Keratinocyte (primary cell): ENCODE results near the gene CPNE4. TPM values are rescaled to one million over a fixed set of nuclear protein-coding genes. Genes with fewer than 3 reads are reported as not detected.

ENCODE experiments used
- DNase-seq: peaks from one replicate; pipeline ENCODE4 v3.0.0-alpha.2; 2011; ENCODE audit warnings: low read depth, missing footprints, low spot score
- FAIRE-seq: peaks from 2 replicates; lab custom pipeline; 2011; peaks lifted over from hg19 to GRCh38; lab: Jason Lieb, UNC
- H2AFZ ChIP-seq: 2 replicates; pipeline ENCODE4 v1.6.0; 2012; ENCODE audit warnings: low read length, control low read depth, inconsistent platforms; ENCODE audit not compliant: control insufficient read depth
- H3K27ac ChIP-seq: 2 replicates; pipeline ENCODE4 v1.5.1; 2011; ENCODE audit warnings: low read length; ENCODE audit not compliant: control insufficient read depth, insufficient read depth
- H3K27me3 ChIP-seq: 3 replicates; pipeline ENCODE4 v1.6.0; 2011; ENCODE audit warnings: low read length; ENCODE audit not compliant: control insufficient read depth, insufficient read depth; ENCODE audit errors: extremely low read depth
- H3K36me3 ChIP-seq, 2 experiments: 2 replicates in 1 of 2; 3 replicates in 1 of 2; pipeline ENCODE4 v1.5.1; 2011; ENCODE audit warnings: low read length in 2 of 2, mild to moderate bottlenecking in 1 of 2; ENCODE audit not compliant: control insufficient read depth in 2 of 2, insufficient read depth in 2 of 2; ENCODE audit errors: extremely low read depth in 1 of 2
- H3K4me1 ChIP-seq: 3 replicates; pipeline ENCODE4 v1.5.1; 2011; ENCODE audit warnings: low read length; ENCODE audit not compliant: control insufficient read depth, insufficient read depth; ENCODE audit errors: extremely low read depth
- H3K4me2 ChIP-seq: 3 replicates; pipeline ENCODE4 v1.6.0; 2011; ENCODE audit warnings: low read depth, low read length; ENCODE audit not compliant: control insufficient read depth, insufficient read depth; ENCODE audit errors: extremely low read depth
- H3K4me3 ChIP-seq, 3 experiments: fragments of 200-600 bp in 1 of 3; sonication (generic) in 1 of 3; 2 replicates in 2 of 3; 3 replicates in 1 of 3; pipeline ENCODE4 v1.5.1; 2011 to 2016; ENCODE audit warnings: low read length in 3 of 3, mild to moderate bottlenecking in 3 of 3, control low read depth in 2 of 3, inconsistent platforms in 1 of 3, low read depth in 1 of 3, mixed read lengths in 1 of 3, mixed run types in 1 of 3, moderate library complexity in 1 of 3; ENCODE audit not compliant: control insufficient read depth in 2 of 3, insufficient read depth in 2 of 3; ENCODE audit errors: extremely low read depth in 1 of 3
- H3K79me2 ChIP-seq: 2 replicates; pipeline ENCODE4 v1.6.0; 2012; ENCODE audit warnings: low read length; ENCODE audit not compliant: control insufficient read depth, insufficient read depth
- H3K9ac ChIP-seq: 3 replicates; pipeline ENCODE4 v1.6.0; 2011; ENCODE audit warnings: low read length; ENCODE audit not compliant: control insufficient read depth, insufficient read depth; ENCODE audit errors: extremely low read depth
- H3K9me1 ChIP-seq: 3 replicates; pipeline ENCODE4 v1.6.0; 2011; ENCODE audit warnings: low read length; ENCODE audit not compliant: control insufficient read depth, insufficient read depth; ENCODE audit errors: extremely low read depth
- H3K9me3 ChIP-seq: 2 replicates; pipeline ENCODE4 v1.5.1; 2012; ENCODE audit warnings: low read depth, low read length; ENCODE audit not compliant: control insufficient read depth
- H4K20me1 ChIP-seq: 3 replicates; pipeline ENCODE4 v1.6.0; 2011; ENCODE audit warnings: low read length; ENCODE audit not compliant: control insufficient read depth, insufficient read depth; ENCODE audit errors: extremely low read depth
- EZH2 ChIP-seq: IDR thresholded peaks from one replicate; pipeline ENCODE4 v1.6.1; 2012; ENCODE audit warnings: inconsistent platforms, mild to moderate bottlenecking, low read length, moderate library complexity
- dilution Hi-C: fragments of 300-500 bp; cut with MboI; formaldehyde crosslinking; loops from one replicate; pipeline ENCODE4 v1.7.0; 2020; ENCODE audit warnings: low sequenced_read_pairs; ENCODE audit not compliant: extremely low pct_ligation_motif_present
- polyA plus RNA-seq, 5 experiments: library from polyadenylated mRNA; depleted of rRNA in 3 of 5; stranded (reverse) in 3 of 5; stranded (forward) in 1 of 5; unstranded in 1 of 5; fragments of >200 nt; gene quantifications; 1 replicate in 1 of 5; 2 replicates in 3 of 5; 3 replicates in 1 of 5; pipeline versions ENCODE4 v1.2.1 to v1.2.3, GENCODE V29; 2011 to 2012; ENCODE audit warnings: missing spikeins in 2 of 5, low read depth in 1 of 5, low replicate concordance in 1 of 5
- TF ChIP-seq, protein P1 (sequence below), 3 experiments: IDR thresholded peaks in 1 of 3; conservative IDR thresholded peaks in 1 of 3; optimal IDR thresholded peaks in 1 of 3; 2 replicates in 2 of 3; 3 replicates in 1 of 3; pipeline versions ENCODE3 to v1.5.1; 2011; ENCODE audit warnings: low read length in 3 of 3, mild to moderate bottlenecking in 3 of 3, moderate library complexity in 2 of 3, control low read depth in 1 of 3, inconsistent platforms in 1 of 3; ENCODE audit not compliant: insufficient read depth in 2 of 3; ENCODE audit errors: extremely low read depth in 1 of 3

Gene CPNE4
- polyA plus RNA-seq, 1 donor (not counting 4 experiments of a cell fraction or from before 2014, with no cell fraction given), result 0.08 TPM

DNA sequence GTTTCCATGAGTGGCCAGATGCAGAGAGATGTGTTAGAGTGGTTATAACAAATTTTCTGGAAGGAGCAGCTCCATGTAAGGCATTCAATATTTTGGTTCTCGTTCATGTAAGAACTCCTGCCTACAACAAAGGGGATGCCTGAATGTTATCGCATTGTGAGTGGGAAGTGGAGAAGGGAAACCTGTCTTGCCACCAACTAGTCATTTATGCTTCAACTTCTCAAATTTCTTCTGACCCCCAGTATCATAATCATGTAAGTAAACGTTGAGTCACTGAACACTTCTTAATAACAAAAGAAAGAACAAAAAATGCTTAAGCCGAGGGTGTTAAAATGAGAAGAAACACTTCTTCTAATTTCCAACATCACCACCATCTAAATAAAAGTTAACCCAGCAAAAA is 470.0 kb downstream of the CPNE4 start:
- no peak overlapping the region for H2AFZ ChIP-seq
- dilution Hi-C loops, result no loop called here
- no peaks in the 10 kb centered on the region for H3K79me2 ChIP-seq
- H3K27ac ChIP-seq, result no peak overlapping the region
- no peak overlapping the region for H3K4me3 ChIP-seq
- H3K36me3 ChIP-seq, result no peaks in the 10 kb centered on the region
- no peaks in the 10 kb centered on the region for H3K4me1 ChIP-seq
- no peak overlapping the region for H3K9ac ChIP-seq
- peaks cover 15% of the 10 kb centered on the region for H3K27me3 ChIP-seq
- H3K4me2 ChIP-seq, result no peak overlapping the region
- H3K9me3 ChIP-seq, result no peaks in the 10 kb centered on the region
- TF ChIP-seq, protein P1, sequence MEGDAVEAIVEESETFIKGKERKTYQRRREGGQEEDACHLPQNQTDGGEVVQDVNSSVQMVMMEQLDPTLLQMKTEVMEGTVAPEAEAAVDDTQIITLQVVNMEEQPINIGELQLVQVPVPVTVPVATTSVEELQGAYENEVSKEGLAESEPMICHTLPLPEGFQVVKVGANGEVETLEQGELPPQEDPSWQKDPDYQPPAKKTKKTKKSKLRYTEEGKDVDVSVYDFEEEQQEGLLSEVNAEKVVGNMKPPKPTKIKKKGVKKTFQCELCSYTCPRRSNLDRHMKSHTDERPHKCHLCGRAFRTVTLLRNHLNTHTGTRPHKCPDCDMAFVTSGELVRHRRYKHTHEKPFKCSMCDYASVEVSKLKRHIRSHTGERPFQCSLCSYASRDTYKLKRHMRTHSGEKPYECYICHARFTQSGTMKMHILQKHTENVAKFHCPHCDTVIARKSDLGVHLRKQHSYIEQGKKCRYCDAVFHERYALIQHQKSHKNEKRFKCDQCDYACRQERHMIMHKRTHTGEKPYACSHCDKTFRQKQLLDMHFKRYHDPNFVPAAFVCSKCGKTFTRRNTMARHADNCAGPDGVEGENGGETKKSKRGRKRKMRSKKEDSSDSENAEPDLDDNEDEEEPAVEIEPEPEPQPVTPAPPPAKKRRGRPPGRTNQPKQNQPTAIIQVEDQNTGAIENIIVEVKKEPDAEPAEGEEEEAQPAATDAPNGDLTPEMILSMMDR (optimal IDR thresholded peaks at IDR 0.05 in 1 of 3, IDR thresholded peaks at IDR 0.05 in 1 of 3, conservative IDR thresholded peaks at IDR 0.05 in 1 of 3; ENCODE audit: extremely low read depth in 1 of 3, insufficient read depth in 2 of 3, low read length in 3 of 3), result no peak
- TF ChIP-seq EZH2, result no peak
- no peak for DNase-seq
- no peaks in the 10 kb centered on the region for H3K9me1 ChIP-seq
- no peaks in the 10 kb centered on the region for H4K20me1 ChIP-seq
- FAIRE-seq, result no peak

DNA sequence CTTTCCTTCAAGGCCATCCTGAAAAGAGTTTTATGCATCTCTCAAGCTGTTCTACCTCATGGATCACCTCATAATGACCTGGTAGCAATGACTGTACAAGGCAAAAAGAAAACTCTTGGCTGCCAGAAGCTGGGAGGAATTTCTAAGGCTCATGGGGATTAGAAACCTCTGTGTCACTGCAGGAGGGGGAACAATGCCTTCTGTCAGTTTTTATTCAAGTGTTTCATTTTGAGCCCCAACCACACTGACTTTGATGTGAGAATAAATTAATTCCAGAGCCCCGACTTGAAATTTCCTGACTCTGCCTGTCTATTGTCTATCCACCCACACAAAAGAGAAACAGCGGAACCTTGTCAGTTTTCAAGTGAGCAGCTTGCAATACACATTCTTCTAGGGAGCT is 473.3 kb downstream of the CPNE4 start:
- H3K9me1 ChIP-seq, result no peaks in the 10 kb centered on the region
- peaks cover 15% of the 10 kb centered on the region for H3K27me3 ChIP-seq
- H3K4me1 ChIP-seq, result no peaks in the 10 kb centered on the region
- no peaks in the 10 kb centered on the region for H3K79me2 ChIP-seq
- H3K27ac ChIP-seq, result no peak overlapping the region
- H3K36me3 ChIP-seq, result no peaks in the 10 kb centered on the region
- TF ChIP-seq, protein P1 (optimal IDR thresholded peaks at IDR 0.05 in 1 of 3, IDR thresholded peaks at IDR 0.05 in 1 of 3, conservative IDR thresholded peaks at IDR 0.05 in 1 of 3; ENCODE audit: extremely low read depth in 1 of 3, insufficient read depth in 2 of 3, low read length in 3 of 3), result no peak
- no peak for TF ChIP-seq EZH2
- H3K4me2 ChIP-seq, result no peak overlapping the region
- H3K9me3 ChIP-seq, result no peaks in the 10 kb centered on the region
- no peak overlapping the region for H3K4me3 ChIP-seq
- no peak overlapping the region for H2AFZ ChIP-seq
- no peaks in the 10 kb centered on the region for H4K20me1 ChIP-seq
- H3K9ac ChIP-seq, result no peak overlapping the region
- DNase-seq (no peak), FAIRE-seq (no peak)
- dilution Hi-C loops, result no loop called here
